ENCODE results near the gene UBN1.

Gene UBN1

DNA sequence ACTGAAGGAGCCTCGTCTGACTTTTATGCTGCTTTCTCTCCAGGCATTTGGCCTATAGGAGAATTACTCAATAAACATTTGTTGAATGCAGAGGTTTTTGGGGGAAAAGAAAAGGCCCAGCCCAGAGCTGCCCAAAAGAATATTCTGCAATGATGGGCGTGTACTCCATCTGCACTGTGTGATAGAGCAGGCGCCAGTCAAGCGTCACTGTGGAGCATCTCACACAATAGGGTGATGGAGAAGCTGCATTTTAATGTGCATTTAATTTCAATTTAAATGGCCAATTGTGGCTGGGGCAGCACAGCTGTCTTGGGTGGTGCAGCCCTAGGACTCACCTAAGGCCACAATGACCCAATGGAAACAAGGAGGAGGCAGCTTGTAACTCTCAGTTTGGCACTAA is 20.8 kb upstream of the UBN1 start:
- Histone ChIP-seq H3K4me3 (ENCODE audit: control insufficient read depth in 1 of 7, extremely low read depth in 1 of 7, insufficient read depth in 4 of 7, low read depth in 2 of 7, low read length in 6 of 7) (no peak overlapping the region), H3K36me3 (ENCODE audit: control insufficient read depth in 4 of 4, insufficient read depth in 4 of 4, low read length in 3 of 4) (peaks cover 43 to 88% (median 67%) of the 10 kb centered on the region in 4 experiments), H3K27me3 (replicated peaks in 2 of 5; ENCODE audit: control insufficient read depth in 4 of 5, insufficient read depth in 5 of 5, low read length in 4 of 5) (no peaks in the 10 kb centered on the region), H3K4me1 (ENCODE audit: control extremely low read depth in 1 of 4, control insufficient read depth in 4 of 4, insufficient read depth in 4 of 4, low read length in 3 of 4) (no peaks in the 10 kb centered on the region), H3K27ac (ENCODE audit: insufficient read depth in 1 of 2, low read depth in 1 of 2, low read length in 2 of 2, poor library complexity in 1 of 2, severe bottlenecking in 2 of 2) (no peak overlapping the region), H3K9me3 (ENCODE audit: control extremely low read depth in 1 of 5, control insufficient read depth in 4 of 5, insufficient read depth in 2 of 5, low read depth in 1 of 5, low read length in 4 of 5) (no peaks in the 10 kb centered on the region)
- ChIA-PET POLR2A (no interaction called here), CTCF (interaction anchor here (0.9 kb wide), 1 partner anchor 12 kb away, joined by 4 read pairs; no protein-coding TSS in a partner anchor)
- no peak for DNase-seq
- 96% methylated on average over 4 of the region's 4 CpGs for WGBS (ENCODE audit: insufficient coverage)

DNA sequence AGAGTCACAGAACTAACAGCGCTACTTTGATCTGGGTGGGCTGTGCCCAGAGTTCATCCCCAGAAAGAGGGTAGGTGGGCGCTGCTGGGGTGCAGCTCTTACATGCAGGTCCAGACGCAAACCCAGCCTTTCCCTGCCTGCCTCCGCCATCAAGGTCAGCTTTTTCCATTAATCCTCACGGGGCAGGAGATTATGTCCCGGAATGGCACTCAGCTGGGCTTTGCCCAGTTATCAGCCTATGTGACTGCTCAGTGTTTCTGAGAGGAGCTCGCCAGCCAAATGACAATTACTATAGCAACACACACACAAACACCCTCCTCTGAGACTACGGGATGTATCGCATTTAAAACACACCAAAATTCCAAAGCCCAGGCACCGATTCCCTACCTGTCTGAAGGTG is 20.3 kb upstream of the UBN1 start:
- DNase-seq, result no peak
- Histone ChIP-seq H3K27me3 (replicated peaks in 2 of 5; ENCODE audit: control insufficient read depth in 4 of 5, insufficient read depth in 5 of 5, low read length in 4 of 5) (no peaks in the 10 kb centered on the region), H3K36me3 (ENCODE audit: control insufficient read depth in 4 of 4, insufficient read depth in 4 of 4, low read length in 3 of 4) (peaks cover 43 to 88% (median 67%) of the 10 kb centered on the region in 4 experiments), H3K9me3 (ENCODE audit: control extremely low read depth in 1 of 5, control insufficient read depth in 4 of 5, insufficient read depth in 2 of 5, low read depth in 1 of 5, low read length in 4 of 5) (no peaks in the 10 kb centered on the region), H3K4me1 (ENCODE audit: control extremely low read depth in 1 of 4, control insufficient read depth in 4 of 4, insufficient read depth in 4 of 4, low read length in 3 of 4) (no peaks in the 10 kb centered on the region), H3K27ac (ENCODE audit: insufficient read depth in 1 of 2, low read depth in 1 of 2, low read length in 2 of 2, poor library complexity in 1 of 2, severe bottlenecking in 2 of 2) (no peak overlapping the region), H3K4me3 (ENCODE audit: control insufficient read depth in 1 of 7, extremely low read depth in 1 of 7, insufficient read depth in 4 of 7, low read depth in 2 of 7, low read length in 6 of 7) (no peak overlapping the region)
- ChIA-PET CTCF (interaction anchor here (0.9 kb wide), 1 partner anchor 12 kb away, joined by 4 read pairs; no protein-coding TSS in a partner anchor), POLR2A (no interaction called here)
- WGBS (ENCODE audit: insufficient coverage), result 96% methylated on average over 8 of the region's 10 CpGs

DNA sequence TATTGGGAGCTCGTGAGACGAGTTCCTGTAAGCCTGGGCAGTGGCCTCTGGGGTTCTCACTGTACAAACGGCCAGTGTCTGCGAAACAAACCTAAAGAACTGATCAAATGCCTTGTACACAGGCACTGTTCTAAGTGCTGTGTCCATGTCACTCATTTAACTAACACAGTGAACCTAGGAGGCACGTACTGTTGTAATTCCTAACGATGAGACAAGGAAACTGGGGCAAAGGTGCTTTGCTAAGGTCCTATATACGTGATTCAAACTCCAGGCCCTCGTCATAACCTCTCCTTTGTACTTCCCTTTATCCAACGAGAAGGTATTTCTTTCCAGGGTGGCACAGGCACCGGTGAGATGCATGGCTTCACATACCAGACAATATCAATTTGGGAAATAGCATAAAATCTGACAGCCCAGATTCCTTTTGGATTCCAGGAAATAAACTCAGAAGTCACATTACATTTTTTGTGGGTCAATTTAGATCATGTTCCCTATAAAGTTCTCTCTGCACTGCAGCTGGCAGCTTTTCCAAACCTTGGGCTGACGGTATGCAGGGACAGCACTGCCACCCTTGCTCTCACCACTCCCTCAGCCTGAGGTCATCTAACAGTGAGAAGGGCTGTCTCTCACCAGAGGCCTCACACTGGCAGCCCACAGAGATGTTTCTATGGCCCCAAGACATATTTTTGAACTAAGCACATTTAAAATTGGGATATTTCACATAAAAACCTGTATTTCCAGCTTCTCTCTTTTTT is 18.5 kb upstream of the UBN1 start:
- Histone ChIP-seq H3K36me3 (ENCODE audit: control insufficient read depth in 4 of 4, insufficient read depth in 4 of 4, low read length in 3 of 4) (peaks cover 33 to 85% (median 68%) of the 10 kb centered on the region in 4 experiments), H3K4me3 (ENCODE audit: control insufficient read depth in 1 of 7, extremely low read depth in 1 of 7, insufficient read depth in 4 of 7, low read depth in 2 of 7, low read length in 6 of 7) (no peak overlapping the region), H3K27ac (ENCODE audit: insufficient read depth in 1 of 2, low read depth in 1 of 2, low read length in 2 of 2, poor library complexity in 1 of 2, severe bottlenecking in 2 of 2) (no peak overlapping the region), H3K4me1 (ENCODE audit: control extremely low read depth in 1 of 4, control insufficient read depth in 4 of 4, insufficient read depth in 4 of 4, low read length in 3 of 4) (no peaks in the 10 kb centered on the region), H3K9me3 (ENCODE audit: control extremely low read depth in 1 of 5, control insufficient read depth in 4 of 5, insufficient read depth in 2 of 5, low read depth in 1 of 5, low read length in 4 of 5) (no peaks in the 10 kb centered on the region), H3K27me3 (replicated peaks in 2 of 5; ENCODE audit: control insufficient read depth in 4 of 5, insufficient read depth in 5 of 5, low read length in 4 of 5) (no peaks in the 10 kb centered on the region)
- ChIA-PET POLR2A (no interaction called here), CTCF (interaction anchor here (0.7 kb wide), 1 partner anchor 9 kb away, joined by 3 read pairs; no protein-coding TSS in a partner anchor)
- 98% methylated on average over 11 of the region's 11 CpGs for WGBS (ENCODE audit: insufficient coverage)
- DNase-seq, result no peak

DNA sequence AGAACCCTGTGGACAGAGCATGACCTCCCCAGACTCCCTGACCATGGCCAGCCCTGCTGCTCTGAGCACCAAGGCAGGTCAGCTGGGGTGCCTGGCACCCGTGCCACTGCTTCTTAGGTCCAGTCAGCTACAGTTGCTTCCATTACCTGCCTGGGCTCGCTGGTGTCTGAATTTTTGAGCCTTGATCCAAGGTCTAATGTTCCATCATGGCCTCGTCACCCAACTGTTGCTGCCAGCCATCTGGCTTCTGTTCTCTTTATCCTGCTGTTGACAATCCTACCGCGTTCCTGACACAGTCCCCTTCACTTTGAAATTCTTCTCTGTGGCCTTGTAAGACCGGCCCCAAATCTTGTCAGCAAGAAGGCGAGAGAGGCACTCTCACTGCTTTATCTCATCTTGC is 16.9 kb upstream of the UBN1 start:
- H3K27ac ChIP-seq (ENCODE audit: insufficient read depth in 1 of 2, low read depth in 1 of 2, low read length in 2 of 2, poor library complexity in 1 of 2, severe bottlenecking in 2 of 2), result no peak overlapping the region
- H3K4me1 ChIP-seq (ENCODE audit: control extremely low read depth in 1 of 4, control insufficient read depth in 4 of 4, insufficient read depth in 4 of 4, low read length in 3 of 4), result no peaks in the 10 kb centered on the region
- CTCF ChIA-PET, result no interaction called here
- no peak overlapping the region for H3K4me3 ChIP-seq (ENCODE audit: control insufficient read depth in 1 of 7, extremely low read depth in 1 of 7, insufficient read depth in 4 of 7, low read depth in 2 of 7, low read length in 6 of 7)
- POLR2A ChIA-PET, result no interaction called here
- no peaks in the 10 kb centered on the region for H3K27me3 ChIP-seq (replicated peaks in 2 of 5; ENCODE audit: control insufficient read depth in 4 of 5, insufficient read depth in 5 of 5, low read length in 4 of 5)
- 98% methylated on average over 7 of the region's 7 CpGs for WGBS (ENCODE audit: insufficient coverage)
- H3K9me3 ChIP-seq (ENCODE audit: control extremely low read depth in 1 of 5, control insufficient read depth in 4 of 5, insufficient read depth in 2 of 5, low read depth in 1 of 5, low read length in 4 of 5), result no peaks in the 10 kb centered on the region
- peaks cover 30 to 82% (median 64%) of the 10 kb centered on the region in 4 experiments for H3K36me3 ChIP-seq (ENCODE audit: control insufficient read depth in 4 of 4, insufficient read depth in 4 of 4, low read length in 3 of 4)
- no peak for DNase-seq

DNA sequence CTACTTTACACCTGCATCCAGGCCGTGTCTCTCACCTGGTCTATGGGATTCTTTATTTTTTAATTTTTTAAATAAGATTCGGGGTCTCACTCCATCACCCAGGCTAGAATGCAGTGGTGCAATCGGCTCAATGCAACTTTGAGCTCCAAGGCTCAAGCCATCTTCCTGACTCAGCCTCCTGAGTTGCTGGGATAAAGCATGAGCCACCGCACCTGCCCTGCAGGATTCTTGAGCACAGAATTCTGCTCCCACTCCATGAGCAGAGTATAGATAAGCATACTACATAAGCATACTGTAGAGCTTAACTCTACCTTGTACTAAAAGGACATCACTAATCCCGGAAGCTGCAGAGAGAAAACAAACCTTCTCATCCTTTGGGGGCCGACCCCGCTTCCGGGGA is 15.7 kb upstream of the UBN1 start:
- 100% methylated on average over 5 of the region's 8 CpGs for WGBS (ENCODE audit: insufficient coverage)
- CTCF ChIA-PET, result no interaction called here
- Histone ChIP-seq H3K36me3 (ENCODE audit: control insufficient read depth in 4 of 4, insufficient read depth in 4 of 4, low read length in 3 of 4) (peaks cover 36 to 81% (median 62%) of the 10 kb centered on the region in 4 experiments), H3K27me3 (replicated peaks in 2 of 5; ENCODE audit: control insufficient read depth in 4 of 5, insufficient read depth in 5 of 5, low read length in 4 of 5) (no peaks in the 10 kb centered on the region), H3K4me1 (ENCODE audit: control extremely low read depth in 1 of 4, control insufficient read depth in 4 of 4, insufficient read depth in 4 of 4, low read length in 3 of 4) (no peaks in the 10 kb centered on the region), H3K9me3 (ENCODE audit: control extremely low read depth in 1 of 5, control insufficient read depth in 4 of 5, insufficient read depth in 2 of 5, low read depth in 1 of 5, low read length in 4 of 5) (no peaks in the 10 kb centered on the region), H3K4me3 (ENCODE audit: control insufficient read depth in 1 of 7, extremely low read depth in 1 of 7, insufficient read depth in 4 of 7, low read depth in 2 of 7, low read length in 6 of 7) (no peak overlapping the region), H3K27ac (ENCODE audit: insufficient read depth in 1 of 2, low read depth in 1 of 2, low read length in 2 of 2, poor library complexity in 1 of 2, severe bottlenecking in 2 of 2) (no peak overlapping the region)
- POLR2A ChIA-PET, result no interaction called here
- DNase-seq, result no peak

DNA sequence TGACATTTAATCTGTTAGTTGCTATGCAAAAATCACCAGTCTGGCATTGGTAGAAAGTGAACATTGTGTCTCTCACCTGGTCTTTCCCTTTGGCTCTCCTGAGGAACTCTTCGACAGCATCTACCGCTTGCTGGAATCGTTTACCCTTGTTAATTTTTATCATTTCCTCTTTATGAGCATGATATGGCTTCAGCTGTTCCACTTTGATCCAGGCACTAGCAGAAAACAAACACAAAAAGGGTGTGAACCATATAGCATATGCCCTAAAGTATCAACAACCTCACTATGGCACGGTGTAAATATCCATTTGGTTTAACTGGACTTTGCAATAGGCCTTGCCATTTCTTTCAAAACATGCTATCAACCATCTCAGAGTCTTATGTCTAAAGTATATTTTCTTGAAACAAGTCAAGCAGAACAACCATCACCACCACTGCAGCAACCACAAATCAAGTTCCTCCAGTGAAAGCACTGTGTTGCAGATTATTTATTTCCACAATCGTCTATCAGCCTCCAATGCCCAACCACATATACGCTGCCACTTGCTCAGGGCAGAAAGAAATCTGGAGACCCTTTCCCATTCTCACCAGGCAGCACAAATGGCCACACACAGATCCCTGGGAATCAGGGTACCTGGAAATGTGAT is 14.5 kb upstream of the UBN1 start:
- WGBS (ENCODE audit: insufficient coverage), result 96% methylated on average over 5 of the region's 6 CpGs
- DNase-seq, result no peak
- no peaks in the 10 kb centered on the region for H3K4me1 ChIP-seq (ENCODE audit: control extremely low read depth in 1 of 4, control insufficient read depth in 4 of 4, insufficient read depth in 4 of 4, low read length in 3 of 4)
- H3K36me3 ChIP-seq (ENCODE audit: control insufficient read depth in 4 of 4, insufficient read depth in 4 of 4, low read length in 3 of 4), result peaks cover 36 to 79% (median 57%) of the 10 kb centered on the region in 4 experiments
- no peaks in the 10 kb centered on the region for H3K27me3 ChIP-seq (replicated peaks in 2 of 5; ENCODE audit: control insufficient read depth in 4 of 5, insufficient read depth in 5 of 5, low read length in 4 of 5)
- ChIA-PET POLR2A (no interaction called here), CTCF (interaction anchor here (2.2 kb wide), 1 partner anchor 10 kb away, joined by 6 read pairs; no protein-coding TSS in a partner anchor)
- H3K9me3 ChIP-seq (ENCODE audit: control extremely low read depth in 1 of 5, control insufficient read depth in 4 of 5, insufficient read depth in 2 of 5, low read depth in 1 of 5, low read length in 4 of 5), result no peaks in the 10 kb centered on the region
- no peak overlapping the region for H3K27ac ChIP-seq (ENCODE audit: insufficient read depth in 1 of 2, low read depth in 1 of 2, low read length in 2 of 2, poor library complexity in 1 of 2, severe bottlenecking in 2 of 2)
- H3K4me3 ChIP-seq (ENCODE audit: control insufficient read depth in 1 of 7, extremely low read depth in 1 of 7, insufficient read depth in 4 of 7, low read depth in 2 of 7, low read length in 6 of 7), result no peak overlapping the region

GRCh38 chr16:4833584-4833983 is 13.7 kb upstream of the UBN1 start:
- peaks cover 35 to 78% (median 60%) of the 10 kb centered on the region in 4 experiments for H3K36me3 ChIP-seq (ENCODE audit: control insufficient read depth in 4 of 4, insufficient read depth in 4 of 4, low read length in 3 of 4)
- no peak overlapping the region for H3K27ac ChIP-seq (ENCODE audit: insufficient read depth in 1 of 2, low read depth in 1 of 2, low read length in 2 of 2, poor library complexity in 1 of 2, severe bottlenecking in 2 of 2)
- no peak for DNase-seq
- no peak overlapping the region for H3K4me3 ChIP-seq (ENCODE audit: control insufficient read depth in 1 of 7, extremely low read depth in 1 of 7, insufficient read depth in 4 of 7, low read depth in 2 of 7, low read length in 6 of 7)
- ChIA-PET POLR2A (no interaction called here), CTCF (interaction anchor here (2.2 kb wide), 1 partner anchor 9 kb away, joined by 6 read pairs; no protein-coding TSS in a partner anchor)
- no CpG with 5 or more reads among the region's 1 CpG for WGBS (ENCODE audit: insufficient coverage)
- H3K27me3 ChIP-seq (replicated peaks in 2 of 5; ENCODE audit: control insufficient read depth in 4 of 5, insufficient read depth in 5 of 5, low read length in 4 of 5), result no peaks in the 10 kb centered on the region
- H3K9me3 ChIP-seq (ENCODE audit: control extremely low read depth in 1 of 5, control insufficient read depth in 4 of 5, insufficient read depth in 2 of 5, low read depth in 1 of 5, low read length in 4 of 5), result no peaks in the 10 kb centered on the region
- no peaks in the 10 kb centered on the region for H3K4me1 ChIP-seq (ENCODE audit: control extremely low read depth in 1 of 4, control insufficient read depth in 4 of 4, insufficient read depth in 4 of 4, low read length in 3 of 4)

All from common myeloid progenitor, CD34-positive (primary cell).